ENCODE data around the gene IGF2R.
A peak's percentile ranks its signal among the peaks of the same experiment; 100 is the strongest.

The IGF2R gene

GRCh38 chr6:159976686-159977254 lies 7.9 kb downstream of the IGF2R start:
- DNase-seq, result no peak

GRCh38 chr6:159977255-159977903 lies 8.5 kb downstream of the IGF2R start:
- peak in 1 of 3 experiments; percentile 25 for DNase-seq

- no peak for DNase-seq
Measured at GRCh38 chr6:159977904-159978268, 9.0 kb downstream of the IGF2R start.

- peak; percentile 29 to 90 (median 72) for DNase-seq
Measured at GRCh38 chr6:159978291-159979135, 9.6 kb downstream of the IGF2R start.

DNA sequence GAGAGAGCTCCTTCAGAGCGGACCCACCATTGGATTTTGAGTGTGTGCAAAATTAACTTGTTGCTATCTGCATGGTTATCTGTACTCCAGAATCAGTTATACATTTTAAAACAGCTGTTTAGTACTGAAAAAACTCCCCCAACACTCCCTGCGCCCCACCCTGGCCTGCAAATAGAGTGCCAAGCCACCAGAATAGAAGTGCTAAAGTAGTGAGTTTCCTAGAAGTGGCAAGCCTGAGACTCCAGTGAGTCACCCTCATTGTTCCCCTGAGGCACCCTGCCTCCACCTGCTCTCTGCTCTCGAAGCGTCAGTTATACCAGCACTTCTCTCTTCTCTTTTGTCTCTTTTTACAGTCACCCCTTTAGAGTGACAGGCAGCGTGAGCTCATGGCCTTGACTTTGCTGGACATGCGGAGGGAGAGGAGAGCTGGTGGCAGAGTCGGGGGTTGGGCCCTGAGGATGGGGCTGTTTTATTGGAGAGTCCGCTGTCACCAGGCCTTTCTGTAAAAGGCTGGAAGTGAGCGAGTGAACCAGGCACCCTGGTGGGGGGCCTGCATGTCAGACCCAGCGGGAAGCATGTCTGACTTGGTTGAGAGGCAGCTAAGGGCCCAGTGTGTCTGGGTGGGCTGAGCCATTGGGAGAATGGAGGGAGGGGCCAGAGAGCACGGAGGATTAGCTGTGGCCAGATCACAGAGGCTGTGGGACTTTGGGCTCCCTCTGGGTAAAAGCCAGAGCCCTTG lies 10.4 kb downstream of the IGF2R start:
- peak; percentile 82 to 96 (median 87) for DNase-seq

DNA sequence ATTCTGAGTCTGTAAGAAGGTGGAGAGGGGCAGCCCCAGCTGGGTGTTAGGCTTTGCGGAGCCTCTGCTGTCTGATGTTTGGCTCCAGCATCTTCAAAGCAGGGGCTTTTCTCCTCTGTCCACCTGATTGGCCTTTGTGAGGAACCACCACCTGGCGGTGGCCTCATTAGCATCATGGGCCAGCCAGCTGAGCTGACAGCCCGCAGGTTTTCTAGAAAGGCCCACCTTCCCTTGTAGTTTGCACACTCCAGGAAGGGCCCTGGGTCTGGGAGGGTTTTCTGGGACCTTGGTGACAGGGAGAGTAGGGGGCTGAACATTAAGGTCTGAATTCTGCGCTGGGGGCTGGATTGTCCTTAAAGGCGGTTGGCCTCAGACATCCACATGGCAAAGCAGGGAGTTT lies 11.6 kb downstream of the IGF2R start:
- DNase-seq, result no peak

DNA sequence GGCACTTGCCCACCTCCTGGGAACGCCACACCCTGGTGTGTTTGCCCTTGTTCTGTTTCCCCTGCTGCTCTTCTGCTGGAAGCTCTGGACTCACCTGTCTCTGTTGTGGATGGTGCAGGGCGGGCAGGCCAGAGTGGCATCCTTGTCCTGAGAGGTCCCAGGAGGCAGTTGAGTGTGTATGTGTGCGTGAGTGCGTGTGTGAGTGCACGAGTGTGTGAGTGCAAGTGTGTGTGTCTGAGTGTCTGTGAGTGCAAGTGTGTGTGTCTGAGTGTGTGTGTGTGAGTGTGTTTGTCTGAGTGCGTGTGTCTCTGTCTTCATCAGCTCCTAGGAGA lies 12.2 kb downstream of the IGF2R start:
- DNase-seq, result peak in 1 of 3 experiments; percentile 66

DNA sequence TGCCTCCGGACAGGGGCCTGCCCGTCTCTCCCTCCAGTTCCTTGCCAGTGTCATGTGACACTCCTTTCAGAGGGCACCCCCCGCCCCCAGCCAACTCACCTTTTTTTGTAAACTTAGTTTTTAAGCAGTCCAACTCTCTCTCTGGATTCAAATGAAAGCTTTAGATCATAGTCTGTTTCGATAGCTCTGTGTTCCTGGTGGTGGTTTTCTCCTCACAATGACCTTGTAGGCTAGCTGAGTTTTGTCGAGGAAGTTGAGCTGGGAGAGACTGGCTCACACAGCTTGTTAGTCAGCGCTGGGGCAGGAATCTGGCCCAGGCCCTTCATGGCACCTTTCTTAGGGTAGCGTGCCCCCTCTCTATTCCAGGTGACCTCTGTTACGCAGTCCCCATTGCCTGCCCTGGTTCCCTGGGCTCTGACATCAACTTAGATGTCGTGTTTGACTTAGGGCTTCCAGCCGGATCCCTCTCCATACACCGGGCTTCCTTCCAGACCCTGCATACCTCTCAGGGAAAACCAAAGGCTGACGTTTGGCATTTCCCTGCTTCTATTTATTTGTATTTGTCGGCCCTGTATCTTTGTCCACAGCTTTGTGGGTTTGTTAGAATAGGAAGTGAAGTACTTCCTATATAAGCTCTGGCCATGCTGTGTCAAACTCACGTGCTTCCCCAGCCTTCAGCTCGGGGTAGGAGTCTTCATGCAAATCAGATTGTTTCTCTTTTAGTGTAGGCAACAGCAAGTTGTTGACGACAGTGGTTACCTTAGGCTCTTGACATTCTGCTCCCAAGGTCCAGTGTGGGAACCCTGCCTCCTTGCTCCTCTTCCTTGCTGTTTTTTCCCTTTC lies 12.7 kb downstream of the IGF2R start:
- DNase-seq, result no peak

DNA sequence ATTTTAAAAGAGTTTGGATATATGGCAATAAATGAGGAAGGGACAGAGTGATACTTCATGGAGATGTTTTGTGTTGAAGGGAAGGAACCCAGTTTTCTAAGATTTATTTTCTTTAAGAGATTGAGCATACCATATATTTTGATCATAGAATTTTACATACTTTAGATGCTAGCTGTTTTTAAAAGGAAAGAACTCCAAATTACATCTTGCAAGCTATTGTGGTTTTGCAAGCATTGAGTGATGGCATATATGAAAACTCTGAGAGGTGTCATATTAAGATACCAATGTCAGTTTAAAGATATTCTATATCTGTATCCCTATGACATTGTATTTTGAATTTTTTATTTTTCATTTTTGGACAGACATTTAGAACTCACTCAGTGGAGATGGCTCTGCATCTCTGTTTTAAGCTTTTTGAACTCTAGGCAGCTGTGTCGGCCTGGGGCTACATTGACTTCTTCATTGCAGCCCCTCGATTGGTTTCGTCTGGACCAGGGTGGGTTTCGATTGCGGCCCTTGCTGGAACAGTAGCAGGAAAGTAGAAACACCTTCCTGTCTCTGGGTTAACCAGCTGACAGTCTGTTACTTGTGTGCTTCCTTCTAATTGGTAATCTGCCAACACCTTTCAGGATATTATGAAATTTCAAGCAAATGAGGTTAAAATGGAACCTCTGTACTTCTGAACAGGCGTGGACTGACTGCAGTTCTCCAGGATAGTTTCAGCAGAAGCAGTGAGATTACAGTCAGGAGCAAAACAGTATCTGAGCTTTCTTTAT lies 14.0 kb downstream of the IGF2R start:
- no peak for DNase-seq

GRCh38 chr6:159983641-159984080 lies 14.8 kb downstream of the IGF2R start:
- DNase-seq, result no peak

- no peak for DNase-seq
Measured at GRCh38 chr6:159984268-159984786, 15.4 kb downstream of the IGF2R start.

DNA sequence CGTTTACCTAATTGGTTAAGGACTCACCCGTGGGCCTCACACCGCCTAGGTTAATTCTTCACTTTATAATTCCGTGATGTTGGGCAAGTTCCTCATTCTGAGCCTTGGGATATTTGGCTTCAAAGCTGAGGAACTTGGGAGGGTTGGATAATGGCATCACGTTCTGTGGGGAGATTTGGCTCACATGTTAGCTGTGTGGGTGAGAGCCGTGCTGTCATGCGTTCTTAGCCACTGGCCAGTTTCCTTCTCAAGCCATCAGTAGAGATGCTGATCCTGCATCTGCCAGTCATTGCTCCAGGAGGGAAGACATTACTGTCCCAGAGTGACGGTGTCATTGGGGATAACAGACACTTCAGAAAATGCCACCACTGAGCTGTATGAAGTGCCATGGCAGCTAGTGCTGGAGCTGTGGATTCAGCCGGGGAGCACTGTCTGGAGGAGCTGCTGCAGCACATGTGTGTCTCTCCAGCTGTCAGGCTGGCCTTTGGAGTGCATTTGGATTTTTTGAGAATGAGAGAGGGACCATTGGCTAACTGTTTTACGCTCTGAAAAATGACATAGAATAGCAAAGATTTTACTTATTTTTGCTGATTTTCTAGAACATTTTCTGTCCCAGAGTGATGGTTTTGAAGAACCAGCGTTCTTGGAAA lies 16.5 kb downstream of the IGF2R start:
- no peak for DNase-seq

DNA sequence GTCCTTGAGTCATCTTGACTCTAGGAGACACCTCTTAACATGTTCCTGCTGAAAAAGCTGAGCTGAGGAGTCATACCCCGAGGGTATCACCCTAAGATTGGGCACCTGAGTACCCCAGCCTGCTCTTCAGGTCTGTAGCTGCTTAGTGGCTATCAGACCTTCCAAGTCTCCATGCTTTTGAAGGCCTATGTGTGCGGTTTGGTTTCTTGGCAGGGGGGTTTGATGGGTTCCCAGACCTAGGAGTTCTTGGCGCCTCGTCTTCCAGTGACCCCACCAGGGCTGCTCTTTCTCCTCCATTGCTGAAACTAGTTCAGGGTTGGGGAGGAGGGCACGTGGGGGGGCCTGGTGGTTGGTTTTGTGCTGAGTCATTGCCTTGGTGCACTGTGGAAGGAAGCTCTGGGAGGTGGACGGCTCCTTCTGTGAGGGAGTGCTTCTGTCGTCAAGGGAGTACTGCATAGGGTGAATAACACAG lies 20.1 kb downstream of the IGF2R start:
- DNase-seq, result no peak

DNA sequence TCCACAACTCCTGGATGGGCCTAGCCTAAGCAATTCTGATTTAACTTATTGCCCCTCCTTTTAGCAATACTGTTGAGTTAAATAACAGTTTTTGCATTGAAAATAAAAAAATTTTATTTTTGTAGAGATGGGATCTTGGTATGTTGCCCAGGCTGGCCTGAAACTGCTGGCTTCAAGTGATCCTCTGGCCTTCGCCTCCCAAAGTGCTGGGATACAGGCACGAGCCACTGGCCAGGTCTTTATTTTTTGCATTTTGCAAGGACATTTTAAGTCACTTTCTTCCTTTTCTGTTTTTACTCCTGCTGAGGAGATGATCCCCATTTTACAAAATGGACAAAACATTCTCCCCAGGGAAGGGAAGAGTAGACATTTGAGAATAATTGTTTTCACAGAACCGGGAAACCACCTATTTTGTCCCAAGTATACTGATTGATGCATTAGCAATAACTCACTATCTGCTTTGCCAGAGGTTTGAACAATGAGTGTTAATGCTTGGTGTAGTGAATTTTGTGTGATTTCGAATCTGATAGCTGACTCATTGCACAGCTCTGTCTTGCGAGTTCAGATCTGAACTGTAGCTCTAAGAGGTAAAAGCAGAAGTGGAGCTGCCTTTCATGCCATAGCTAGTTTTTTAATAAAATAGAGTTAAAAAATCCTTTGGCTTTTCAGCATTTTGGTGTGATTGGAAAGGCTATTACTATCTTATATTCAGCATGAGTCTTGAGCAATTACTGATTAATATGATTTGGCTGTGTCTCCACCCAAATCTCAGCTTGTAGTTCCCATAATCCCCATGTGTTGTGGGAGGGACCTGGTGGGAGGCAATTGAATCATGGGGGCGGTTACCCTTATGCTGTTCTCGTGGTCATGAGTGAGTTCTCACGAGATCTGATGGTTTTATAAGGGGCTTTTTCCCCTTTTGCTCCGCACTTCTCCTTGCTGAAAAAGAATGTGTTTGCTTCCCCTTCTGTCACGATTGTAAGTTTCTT lies 20.9 kb downstream of the IGF2R start:
- DNase-seq, result no peak

GRCh38 chr6:159992366-159992765 lies 23.5 kb downstream of the IGF2R start:
- DNase-seq, result no peak

GRCh38 chr6:159995405-159995804 lies 26.5 kb downstream of the IGF2R start:
- DNase-seq, result no peak

GRCh38 chr6:159996087-159996622 lies 27.3 kb downstream of the IGF2R start:
- no peak for DNase-seq

- DNase-seq, result no peak
Measured at GRCh38 chr6:159996626-159997497, 28.0 kb downstream of the IGF2R start.
